Measurements from ENCODE around the gene NOXO1. TPM values are rescaled to one million over a fixed set of nuclear protein-coding genes. Genes with fewer than 3 reads are reported as not detected.

NOXO1 gene
- total and polyA plus RNA-seq, 2 experiments from 2014 or later: 2.0 to 2.6 TPM

DNA sequence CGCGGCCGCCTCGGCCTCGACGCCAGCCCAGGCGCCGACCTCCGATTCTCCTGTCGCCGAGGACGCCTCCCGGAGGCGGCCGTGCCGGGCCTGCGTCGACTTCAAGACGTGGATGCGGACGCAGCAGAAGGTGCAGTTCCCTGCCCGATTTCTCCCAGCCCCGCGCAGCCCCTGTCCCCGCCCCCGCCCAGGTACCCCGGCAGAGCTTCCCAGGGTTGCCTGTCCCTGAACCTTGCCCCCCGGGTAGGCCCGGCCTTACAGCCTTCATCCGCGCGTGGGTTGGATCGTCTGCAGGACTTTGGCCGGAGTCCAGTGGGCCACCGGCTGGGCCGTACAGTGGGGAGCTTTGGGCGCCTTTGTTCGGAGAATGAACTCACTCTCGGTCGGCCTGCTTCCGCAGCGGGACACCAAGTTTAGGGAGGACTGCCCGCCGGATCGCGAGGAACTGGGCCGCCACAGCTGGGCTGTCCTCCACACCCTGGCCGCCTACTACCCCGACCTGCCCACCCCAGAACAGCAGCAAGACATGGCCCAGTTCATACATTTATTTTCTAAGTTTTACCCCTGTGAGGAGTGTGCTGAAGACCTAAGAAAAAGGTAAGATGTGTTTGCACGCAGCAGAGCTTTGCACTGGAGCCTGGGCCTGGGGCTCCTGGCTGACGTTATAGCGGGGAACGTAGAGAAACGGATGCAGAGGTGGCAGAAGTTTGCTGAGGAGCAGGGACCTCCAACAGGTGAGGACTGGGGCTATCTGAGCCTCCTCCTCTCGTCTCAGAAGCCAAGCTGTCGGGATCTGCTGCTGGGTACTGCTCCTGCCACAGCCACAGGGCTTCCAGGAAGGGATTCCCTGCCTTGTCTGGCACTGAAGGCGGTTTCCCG is 3.3 kb upstream of the NOXO1 start:
- H3K79me2 ChIP-seq (replicated peaks; ENCODE audit: insufficient read depth): peaks cover 4% of the 10 kb centered on the region; the same call in 1 of the 2 replicates
- H4K20me1 ChIP-seq (replicated peaks; ENCODE audit: insufficient read depth): no peaks in the 10 kb centered on the region; the same call in 1 of the 2 replicates
- DNase-seq (ENCODE audit: low spot score) (peak; percentile 70), ATAC-seq (peak; percentile 5; the same call in 2 of the 3 replicates)
- H3K27me3 Mint-ChIP-seq (ENCODE audit: insufficient read depth, low read depth, poor library complexity): peaks cover 70% of the 10 kb centered on the region
- no peaks in the 10 kb centered on the region for H3K9me3 Mint-ChIP-seq
- H3F3A ChIP-seq (replicated peaks; ENCODE audit: low read depth): peaks cover 38% of the 10 kb centered on the region
- no peaks in the 10 kb centered on the region for H3K9me2 ChIP-seq (ENCODE audit: insufficient read depth)
- H3K27me3 ChIP-seq (ENCODE audit: insufficient read depth): peaks cover 54% of the 10 kb centered on the region
- peak overlapping the region; percentile 50; the same call in 1 of the 2 replicates for H3K27ac ChIP-seq (ENCODE audit: low read depth)
- peaks cover 30% of the 10 kb centered on the region for H3K4me1 Mint-ChIP-seq
- H3K36me3 Mint-ChIP-seq (ENCODE audit: low read depth): peaks cover 17% of the 10 kb centered on the region
- H3K4me3 ChIP-seq: peak overlapping the region; percentile 95
- TF ChIP-seq, protein P1, sequence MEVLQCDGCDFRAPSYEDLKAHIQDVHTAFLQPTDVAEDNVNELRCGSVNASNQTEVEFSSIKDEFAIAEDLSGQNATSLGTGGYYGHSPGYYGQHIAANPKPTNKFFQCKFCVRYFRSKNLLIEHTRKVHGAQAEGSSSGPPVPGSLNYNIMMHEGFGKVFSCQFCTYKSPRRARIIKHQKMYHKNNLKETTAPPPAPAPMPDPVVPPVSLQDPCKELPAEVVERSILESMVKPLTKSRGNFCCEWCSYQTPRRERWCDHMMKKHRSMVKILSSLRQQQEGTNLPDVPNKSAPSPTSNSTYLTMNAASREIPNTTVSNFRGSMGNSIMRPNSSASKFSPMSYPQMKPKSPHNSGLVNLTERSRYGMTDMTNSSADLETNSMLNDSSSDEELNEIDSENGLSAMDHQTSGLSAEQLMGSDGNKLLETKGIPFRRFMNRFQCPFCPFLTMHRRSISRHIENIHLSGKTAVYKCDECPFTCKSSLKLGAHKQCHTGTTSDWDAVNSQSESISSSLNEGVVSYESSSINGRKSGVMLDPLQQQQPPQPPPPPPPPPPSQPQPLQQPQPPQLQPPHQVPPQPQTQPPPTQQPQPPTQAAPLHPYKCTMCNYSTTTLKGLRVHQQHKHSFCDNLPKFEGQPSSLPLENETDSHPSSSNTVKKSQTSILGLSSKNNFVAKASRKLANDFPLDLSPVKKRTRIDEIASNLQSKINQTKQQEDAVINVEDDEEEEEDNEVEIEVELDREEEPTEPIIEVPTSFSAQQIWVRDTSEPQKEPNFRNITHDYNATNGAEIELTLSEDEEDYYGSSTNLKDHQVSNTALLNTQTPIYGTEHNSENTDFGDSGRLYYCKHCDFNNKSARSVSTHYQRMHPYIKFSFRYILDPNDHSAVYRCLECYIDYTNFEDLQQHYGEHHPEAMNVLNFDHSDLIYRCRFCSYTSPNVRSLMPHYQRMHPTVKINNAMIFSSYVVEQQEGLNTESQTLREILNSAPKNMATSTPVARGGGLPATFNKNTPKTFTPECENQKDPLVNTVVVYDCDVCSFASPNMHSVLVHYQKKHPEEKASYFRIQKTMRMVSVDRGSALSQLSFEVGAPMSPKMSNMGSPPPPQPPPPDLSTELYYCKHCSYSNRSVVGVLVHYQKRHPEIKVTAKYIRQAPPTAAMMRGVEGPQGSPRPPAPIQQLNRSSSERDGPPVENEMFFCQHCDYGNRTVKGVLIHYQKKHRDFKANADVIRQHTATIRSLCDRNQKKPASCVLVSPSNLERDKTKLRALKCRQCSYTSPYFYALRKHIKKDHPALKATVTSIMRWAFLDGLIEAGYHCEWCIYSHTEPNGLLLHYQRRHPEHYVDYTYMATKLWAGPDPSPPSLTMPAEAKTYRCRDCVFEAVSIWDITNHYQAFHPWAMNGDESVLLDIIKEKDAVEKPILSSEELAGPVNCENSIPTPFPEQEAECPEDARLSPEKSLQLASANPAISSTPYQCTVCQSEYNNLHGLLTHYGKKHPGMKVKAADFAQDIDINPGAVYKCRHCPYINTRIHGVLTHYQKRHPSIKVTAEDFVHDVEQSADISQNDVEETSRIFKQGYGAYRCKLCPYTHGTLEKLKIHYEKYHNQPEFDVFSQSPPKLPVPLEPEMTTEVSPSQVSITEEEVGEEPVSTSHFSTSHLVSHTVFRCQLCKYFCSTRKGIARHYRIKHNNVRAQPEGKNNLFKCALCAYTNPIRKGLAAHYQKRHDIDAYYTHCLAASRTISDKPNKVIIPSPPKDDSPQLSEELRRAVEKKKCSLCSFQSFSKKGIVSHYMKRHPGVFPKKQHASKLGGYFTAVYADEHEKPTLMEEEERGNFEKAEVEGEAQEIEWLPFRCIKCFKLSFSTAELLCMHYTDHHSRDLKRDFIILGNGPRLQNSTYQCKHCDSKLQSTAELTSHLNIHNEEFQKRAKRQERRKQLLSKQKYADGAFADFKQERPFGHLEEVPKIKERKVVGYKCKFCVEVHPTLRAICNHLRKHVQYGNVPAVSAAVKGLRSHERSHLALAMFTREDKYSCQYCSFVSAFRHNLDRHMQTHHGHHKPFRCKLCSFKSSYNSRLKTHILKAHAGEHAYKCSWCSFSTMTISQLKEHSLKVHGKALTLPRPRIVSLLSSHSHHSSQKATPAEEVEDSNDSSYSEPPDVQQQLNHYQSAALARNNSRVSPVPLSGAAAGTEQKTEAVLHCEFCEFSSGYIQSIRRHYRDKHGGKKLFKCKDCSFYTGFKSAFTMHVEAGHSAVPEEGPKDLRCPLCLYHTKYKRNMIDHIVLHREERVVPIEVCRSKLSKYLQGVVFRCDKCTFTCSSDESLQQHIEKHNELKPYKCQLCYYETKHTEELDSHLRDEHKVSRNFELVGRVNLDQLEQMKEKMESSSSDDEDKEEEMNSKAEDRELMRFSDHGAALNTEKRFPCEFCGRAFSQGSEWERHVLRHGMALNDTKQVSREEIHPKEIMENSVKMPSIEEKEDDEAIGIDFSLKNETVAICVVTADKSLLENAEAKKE (CRISPR knock-in tag; IDR thresholded peaks at IDR 0.05): no peak
- TF ChIP-seq EZH2phosphoT487 (IDR thresholded peaks at IDR 0.05; ENCODE audit: unreplicated experiment) (no peak), CREB1 (CRISPR knock-in tag; IDR thresholded peaks at IDR 0.05; ENCODE audit: low read depth) (no peak), ZNF331 (CRISPR knock-in tag; IDR thresholded peaks at IDR 0.05; ENCODE audit: low read depth) (no peak), POLR2AphosphoS5 (IDR thresholded peaks at IDR 0.05; ENCODE audit: low read depth) (no peak), JUNB (IDR thresholded peaks at IDR 0.05; ENCODE audit: unreplicated experiment) (no peak), ZNF114 (CRISPR knock-in tag; IDR thresholded peaks at IDR 0.05) (no peak), EZH2 (IDR thresholded peaks at IDR 0.05; ENCODE audit: low read depth, unreplicated experiment) (no peak), STAT1 (IDR thresholded peaks at IDR 0.05; ENCODE audit: unreplicated experiment) (no peak)
- TF ChIP-seq, protein P2, sequence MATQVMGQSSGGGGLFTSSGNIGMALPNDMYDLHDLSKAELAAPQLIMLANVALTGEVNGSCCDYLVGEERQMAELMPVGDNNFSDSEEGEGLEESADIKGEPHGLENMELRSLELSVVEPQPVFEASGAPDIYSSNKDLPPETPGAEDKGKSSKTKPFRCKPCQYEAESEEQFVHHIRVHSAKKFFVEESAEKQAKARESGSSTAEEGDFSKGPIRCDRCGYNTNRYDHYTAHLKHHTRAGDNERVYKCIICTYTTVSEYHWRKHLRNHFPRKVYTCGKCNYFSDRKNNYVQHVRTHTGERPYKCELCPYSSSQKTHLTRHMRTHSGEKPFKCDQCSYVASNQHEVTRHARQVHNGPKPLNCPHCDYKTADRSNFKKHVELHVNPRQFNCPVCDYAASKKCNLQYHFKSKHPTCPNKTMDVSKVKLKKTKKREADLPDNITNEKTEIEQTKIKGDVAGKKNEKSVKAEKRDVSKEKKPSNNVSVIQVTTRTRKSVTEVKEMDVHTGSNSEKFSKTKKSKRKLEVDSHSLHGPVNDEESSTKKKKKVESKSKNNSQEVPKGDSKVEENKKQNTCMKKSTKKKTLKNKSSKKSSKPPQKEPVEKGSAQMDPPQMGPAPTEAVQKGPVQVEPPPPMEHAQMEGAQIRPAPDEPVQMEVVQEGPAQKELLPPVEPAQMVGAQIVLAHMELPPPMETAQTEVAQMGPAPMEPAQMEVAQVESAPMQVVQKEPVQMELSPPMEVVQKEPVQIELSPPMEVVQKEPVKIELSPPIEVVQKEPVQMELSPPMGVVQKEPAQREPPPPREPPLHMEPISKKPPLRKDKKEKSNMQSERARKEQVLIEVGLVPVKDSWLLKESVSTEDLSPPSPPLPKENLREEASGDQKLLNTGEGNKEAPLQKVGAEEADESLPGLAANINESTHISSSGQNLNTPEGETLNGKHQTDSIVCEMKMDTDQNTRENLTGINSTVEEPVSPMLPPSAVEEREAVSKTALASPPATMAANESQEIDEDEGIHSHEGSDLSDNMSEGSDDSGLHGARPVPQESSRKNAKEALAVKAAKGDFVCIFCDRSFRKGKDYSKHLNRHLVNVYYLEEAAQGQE (IDR thresholded peaks at IDR 0.05; ENCODE audit: unreplicated experiment): no peak
- TF ChIP-seq, protein P3, sequence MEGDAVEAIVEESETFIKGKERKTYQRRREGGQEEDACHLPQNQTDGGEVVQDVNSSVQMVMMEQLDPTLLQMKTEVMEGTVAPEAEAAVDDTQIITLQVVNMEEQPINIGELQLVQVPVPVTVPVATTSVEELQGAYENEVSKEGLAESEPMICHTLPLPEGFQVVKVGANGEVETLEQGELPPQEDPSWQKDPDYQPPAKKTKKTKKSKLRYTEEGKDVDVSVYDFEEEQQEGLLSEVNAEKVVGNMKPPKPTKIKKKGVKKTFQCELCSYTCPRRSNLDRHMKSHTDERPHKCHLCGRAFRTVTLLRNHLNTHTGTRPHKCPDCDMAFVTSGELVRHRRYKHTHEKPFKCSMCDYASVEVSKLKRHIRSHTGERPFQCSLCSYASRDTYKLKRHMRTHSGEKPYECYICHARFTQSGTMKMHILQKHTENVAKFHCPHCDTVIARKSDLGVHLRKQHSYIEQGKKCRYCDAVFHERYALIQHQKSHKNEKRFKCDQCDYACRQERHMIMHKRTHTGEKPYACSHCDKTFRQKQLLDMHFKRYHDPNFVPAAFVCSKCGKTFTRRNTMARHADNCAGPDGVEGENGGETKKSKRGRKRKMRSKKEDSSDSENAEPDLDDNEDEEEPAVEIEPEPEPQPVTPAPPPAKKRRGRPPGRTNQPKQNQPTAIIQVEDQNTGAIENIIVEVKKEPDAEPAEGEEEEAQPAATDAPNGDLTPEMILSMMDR (conservative IDR thresholded peaks at IDR 0.05; ENCODE audit: low read depth in 2 of 2): no peak
- TF ChIP-seq, protein P4, sequence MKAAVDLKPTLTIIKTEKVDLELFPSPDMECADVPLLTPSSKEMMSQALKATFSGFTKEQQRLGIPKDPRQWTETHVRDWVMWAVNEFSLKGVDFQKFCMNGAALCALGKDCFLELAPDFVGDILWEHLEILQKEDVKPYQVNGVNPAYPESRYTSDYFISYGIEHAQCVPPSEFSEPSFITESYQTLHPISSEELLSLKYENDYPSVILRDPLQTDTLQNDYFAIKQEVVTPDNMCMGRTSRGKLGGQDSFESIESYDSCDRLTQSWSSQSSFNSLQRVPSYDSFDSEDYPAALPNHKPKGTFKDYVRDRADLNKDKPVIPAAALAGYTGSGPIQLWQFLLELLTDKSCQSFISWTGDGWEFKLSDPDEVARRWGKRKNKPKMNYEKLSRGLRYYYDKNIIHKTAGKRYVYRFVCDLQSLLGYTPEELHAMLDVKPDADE (IDR thresholded peaks at IDR 0.05): no peak
- peak overlapping the region; percentile 89 for H3K27ac Mint-ChIP-seq
- peak overlapping the region; percentile 96 for H3K4me2 ChIP-seq
- H3K4me3 Mint-ChIP-seq: peak overlapping the region; percentile 92
- H3K4me1 ChIP-seq (ENCODE audit: insufficient read depth): peaks cover 24% of the 10 kb centered on the region
- peak overlapping the region; percentile 47; the same call in 1 of the 2 replicates for H2AFZ ChIP-seq
- H3K36me3 ChIP-seq (ENCODE audit: insufficient read depth): no peaks in the 10 kb centered on the region

Measured in GM23338 (cell line).